Cardiac fibroblast (primary cell): ENCODE results near the gene UPB1.

Source experiments
- DNase-seq, 2 donors: peaks; one replicate each; pipeline versions ENCODE4 v3.0.0 to v3.0.0-alpha.2; 2010; ENCODE audit warnings: low read depth in 2 of 2
- H3K4me3 ChIP-seq, 2 donors: replicated peaks in 1 of 2; 1 replicate in 1 of 2; 2 replicates in 1 of 2; pipeline ENCODE4 v1.5.1; 2011; ENCODE audit warnings: low read depth in 2 of 2, low read length in 2 of 2, mild to moderate bottlenecking in 2 of 2, moderate library complexity in 1 of 2
- CTCF ChIP-seq: IDR thresholded peaks from one replicate; pipeline ENCODE4 v1.5.1; 2011; ENCODE audit warnings: low read depth, mild to moderate bottlenecking, low read length, inconsistent platforms

The UPB1 gene

GRCh38 chr22:24516301-24516737 lies 21.2 kb downstream of the UPB1 start:
- H3K4me3 ChIP-seq = no peak overlapping the region
- peak; percentile 91 to 93 for DNase-seq
- peak; percentile 8 for TF ChIP-seq CTCF

GRCh38 chr22:24517446-24517845 lies 22.3 kb downstream of the UPB1 start:
- DNase-seq = no peak
- no peak for TF ChIP-seq CTCF
- no peak overlapping the region for H3K4me3 ChIP-seq

- H3K4me3 ChIP-seq = no peak overlapping the region
- no peak for DNase-seq
- no peak for TF ChIP-seq CTCF
Measured at GRCh38 chr22:24518228-24518627, 23.1 kb downstream of the UPB1 start.

- TF ChIP-seq CTCF = no peak
- H3K4me3 ChIP-seq = no peak overlapping the region
Measured at GRCh38 chr22:24518771-24519485, 23.8 kb downstream of the UPB1 start.

GRCh38 chr22:24519496-24519895 lies 24.4 kb downstream of the UPB1 start:
- no peak overlapping the region for H3K4me3 ChIP-seq
- no peak for DNase-seq
- no peak for TF ChIP-seq CTCF

More at GRCh38 chr22:24518771-24519485, 23.8 kb downstream of the UPB1 start:
- no peak for DNase-seq

GRCh38 chr22:24521791-24522245 lies 26.7 kb downstream of the UPB1 start:
- peak; percentile 71 to 77 for DNase-seq
- peak; percentile 60 for TF ChIP-seq CTCF
- H3K4me3 ChIP-seq = no peak overlapping the region
